HUES48 (cell line): ENCODE results near the gene THTPA.

Source experiments
- H3K27ac ChIP-seq: one replicate; pipeline ENCODE4 v1.7.0; 2013; ENCODE audit warnings: low read depth, low read length, inconsistent platforms
- H3K27me3 ChIP-seq: 2 replicates; pipeline ENCODE4 v1.6.1; 2013; ENCODE audit warnings: mild to moderate bottlenecking, low read length; ENCODE audit not compliant: control insufficient read depth, insufficient read depth
- H3K36me3 ChIP-seq: 2 replicates; pipeline ENCODE4 v1.6.1; 2013; ENCODE audit warnings: low read length; ENCODE audit not compliant: control insufficient read depth, insufficient read depth
- H3K4me1 ChIP-seq: 2 replicates; pipeline ENCODE4 v1.6.1; 2013; ENCODE audit warnings: mild to moderate bottlenecking, low read length; ENCODE audit not compliant: control insufficient read depth, insufficient read depth
- H3K4me3 ChIP-seq: 2 replicates; pipeline ENCODE4 v1.5.1; 2013; ENCODE audit warnings: mild to moderate bottlenecking, low read depth, low read length
- H3K9ac ChIP-seq: 2 replicates; pipeline ENCODE4 v1.6.1; 2013; ENCODE audit warnings: mild to moderate bottlenecking, low read depth, low read length, moderate library complexity
- H3K9me3 ChIP-seq: 2 replicates; pipeline ENCODE4 v1.6.1; 2013; ENCODE audit warnings: low read length; ENCODE audit not compliant: control insufficient read depth, insufficient read depth

The THTPA gene

GRCh38 chr14:23555882-23556699 lies at the start of gene THTPA:
Gene THTPA, plus strand, starts transcription at chr14:23556271. Its CDS starts 487 bp downstream, at chr14:23556758.
- peak within 1 kb of the TSS; percentile 90 for H3K9ac ChIP-seq
- H3K36me3 ChIP-seq, result peaks cover 34% of the 10 kb centered on the region
- H3K9me3 ChIP-seq, result no peaks in the 10 kb centered on the region

GRCh38 chr14:23512156-23512555 lies 43.9 kb upstream of the THTPA start:
- H3K9me3 ChIP-seq, result no peaks in the 10 kb centered on the region
- H3K27me3 ChIP-seq, result no peaks in the 10 kb centered on the region
- no peak overlapping the region for H3K4me3 ChIP-seq
- no peaks in the 10 kb centered on the region for H3K36me3 ChIP-seq
- H3K27ac ChIP-seq, result no peak overlapping the region
- no peak overlapping the region for H3K9ac ChIP-seq
- H3K4me1 ChIP-seq, result peaks cover 6% of the 10 kb centered on the region

More at GRCh38 chr14:23555882-23556699, at the start of gene THTPA:
- peaks cover 22% of the 10 kb centered on the region for H3K4me1 ChIP-seq
- H3K4me3 ChIP-seq, result peak within 1 kb of the TSS; percentile 93
- H3K27ac ChIP-seq, result peak within 1 kb of the TSS; percentile 79
- H3K27me3 ChIP-seq, result no peaks in the 10 kb centered on the region

GRCh38 chr14:23513005-23513817 lies 42.9 kb upstream of the THTPA start:
- H3K27ac ChIP-seq, result no peak overlapping the region

GRCh38 chr14:23513818-23514643 lies 42.0 kb upstream of the THTPA start:
- H3K36me3 ChIP-seq, result no peaks in the 10 kb centered on the region
- no peak overlapping the region for H3K4me3 ChIP-seq
- H3K4me1 ChIP-seq, result peaks cover 19% of the 10 kb centered on the region
- no peaks in the 10 kb centered on the region for H3K9me3 ChIP-seq
- H3K27me3 ChIP-seq, result no peaks in the 10 kb centered on the region
- H3K9ac ChIP-seq, result no peak overlapping the region
- no peak overlapping the region for H3K27ac ChIP-seq

More at GRCh38 chr14:23513005-23513817, 42.9 kb upstream of the THTPA start:
- no peak overlapping the region for H3K4me3 ChIP-seq
- H3K27me3 ChIP-seq, result no peaks in the 10 kb centered on the region
- H3K9me3 ChIP-seq, result no peaks in the 10 kb centered on the region
- H3K4me1 ChIP-seq, result peaks cover 11% of the 10 kb centered on the region
- H3K36me3 ChIP-seq, result no peaks in the 10 kb centered on the region
- H3K9ac ChIP-seq, result no peak overlapping the region

GRCh38 chr14:23514644-23514957 lies 41.5 kb upstream of the THTPA start:
- no peaks in the 10 kb centered on the region for H3K27me3 ChIP-seq
- no peak overlapping the region for H3K4me3 ChIP-seq
- H3K9ac ChIP-seq, result no peak overlapping the region
- H3K36me3 ChIP-seq, result no peaks in the 10 kb centered on the region
- H3K4me1 ChIP-seq, result peaks cover 25% of the 10 kb centered on the region
- H3K27ac ChIP-seq, result no peak overlapping the region
- H3K9me3 ChIP-seq, result no peaks in the 10 kb centered on the region

- Histone ChIP-seq H3K9ac (no peak overlapping the region), H3K27me3 (no peaks in the 10 kb centered on the region), H3K9me3 (no peaks in the 10 kb centered on the region), H3K36me3 (peaks cover 3% of the 10 kb centered on the region; the same call in 1 of the 2 replicates), H3K27ac (no peak overlapping the region), H3K4me3 (no peak overlapping the region), H3K4me1 (peaks cover 28% of the 10 kb centered on the region)
Observed at GRCh38 chr14:23517650-23518326, 38.3 kb upstream of the THTPA start.

- H3K27me3 ChIP-seq, result no peaks in the 10 kb centered on the region
- peak overlapping the region; percentile 37 for H3K27ac ChIP-seq
- no peaks in the 10 kb centered on the region for H3K9me3 ChIP-seq
- no peak overlapping the region for H3K4me3 ChIP-seq
- peaks cover 28% of the 10 kb centered on the region for H3K4me1 ChIP-seq
- peaks cover 8% of the 10 kb centered on the region; the same call in 1 of the 2 replicates for H3K36me3 ChIP-seq
- no peak overlapping the region for H3K9ac ChIP-seq
Observed at GRCh38 chr14:23518709-23519108, 37.4 kb upstream of the THTPA start.

- H3K27me3 ChIP-seq, result no peaks in the 10 kb centered on the region
- peaks cover 28% of the 10 kb centered on the region for H3K4me1 ChIP-seq
- peaks cover 22% of the 10 kb centered on the region for H3K36me3 ChIP-seq
- H3K4me3 ChIP-seq, result no peak overlapping the region
- H3K9ac ChIP-seq, result no peak overlapping the region
- no peak overlapping the region for H3K27ac ChIP-seq
- H3K9me3 ChIP-seq, result no peaks in the 10 kb centered on the region
Observed at GRCh38 chr14:23520899-23521533, 35.1 kb upstream of the THTPA start.

- no peak overlapping the region for H3K9ac ChIP-seq
- peaks cover 32% of the 10 kb centered on the region for H3K36me3 ChIP-seq
Observed at GRCh38 chr14:23521785-23522640, 34.1 kb upstream of the THTPA start.

More at GRCh38 chr14:23521785-23522640, 34.1 kb upstream of the THTPA start:
- Histone ChIP-seq H3K4me3 (no peak overlapping the region), H3K27ac (no peak overlapping the region), H3K27me3 (no peaks in the 10 kb centered on the region), H3K4me1 (peaks cover 28% of the 10 kb centered on the region), H3K9me3 (no peaks in the 10 kb centered on the region)
